GM21528 (cell line): ENCODE results near the gene GALNT4.
A peak's percentile ranks its signal among the peaks of the same experiment; 100 is the strongest.

ENCODE experiments used
- ATAC-seq: cut with Tn5 transposase; IDR thresholded peaks from one replicate; pipeline ENCODE4 v1.9.1; 2021; ENCODE audit warnings: mild to moderate bottlenecking, moderate library complexity; ENCODE audit not compliant: unreplicated experiment, low FRiP score

The GALNT4 gene

DNA sequence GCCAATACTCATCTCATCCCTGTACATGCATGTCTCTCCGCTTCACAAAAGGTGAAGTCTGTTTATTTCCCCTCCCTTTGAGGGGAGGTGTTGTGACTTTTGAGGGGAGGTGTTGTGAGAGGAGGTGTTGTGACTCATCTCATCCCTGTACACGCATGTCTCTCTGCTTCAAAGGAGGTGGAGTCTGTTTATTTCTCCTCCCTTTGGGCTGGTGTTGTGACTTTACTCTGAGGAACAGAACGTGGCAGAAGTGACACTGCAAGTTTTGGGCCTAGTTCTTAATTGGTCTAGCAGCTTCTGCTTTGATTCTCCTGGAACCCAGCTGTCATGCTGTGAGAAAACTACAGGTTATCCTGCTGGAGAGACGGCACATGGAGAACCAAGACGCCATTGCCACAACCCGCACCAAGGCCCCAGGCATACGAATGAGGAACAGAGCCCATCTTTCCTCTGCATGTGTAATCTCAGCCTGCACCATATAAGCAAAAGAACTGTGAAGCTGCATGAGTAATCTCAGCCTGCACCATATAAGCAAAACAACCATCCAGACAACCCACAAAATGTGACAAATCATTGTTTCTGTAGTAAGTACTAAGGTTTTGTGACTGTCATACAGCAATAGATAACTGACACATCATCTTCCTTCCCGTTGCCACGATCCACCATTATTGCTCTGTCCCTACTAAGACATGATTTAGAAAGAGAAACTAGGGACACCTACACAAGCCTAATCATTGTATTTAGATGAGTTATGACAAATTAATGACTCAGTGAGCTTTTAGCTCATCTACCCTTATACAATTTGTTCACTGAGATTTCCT is 30.0 kb downstream of the GALNT4 start:
- peak; percentile 60 for ATAC-seq

DNA sequence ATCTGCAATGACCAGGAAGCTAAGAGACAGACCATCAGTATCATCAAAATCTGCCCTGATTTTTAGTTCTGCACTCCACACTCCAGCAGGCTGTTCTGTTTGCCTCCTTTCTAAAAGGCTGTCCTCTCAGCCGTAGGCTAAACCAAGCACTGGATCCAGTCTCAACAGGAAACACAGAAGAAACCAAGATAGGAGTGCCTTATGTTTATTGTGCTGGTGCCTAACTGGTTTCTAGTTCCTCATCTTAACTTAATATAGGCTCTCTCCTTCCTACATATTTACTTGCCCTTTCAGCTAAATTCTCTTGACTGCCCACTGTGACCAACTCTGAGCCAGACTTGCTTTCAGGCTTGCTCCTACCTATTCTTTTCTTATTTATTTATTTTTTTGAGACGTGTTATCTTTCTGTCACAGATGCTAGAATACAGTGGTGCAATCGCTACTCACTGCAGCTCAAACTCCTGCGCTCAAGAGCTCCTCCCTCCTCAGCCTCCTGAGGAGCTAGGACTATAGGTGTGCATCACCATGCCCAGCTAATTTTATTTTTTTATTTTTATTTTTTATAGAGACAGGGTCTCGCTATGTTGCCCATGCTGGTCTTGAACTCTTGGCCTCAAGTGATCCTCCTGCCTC is 30.8 kb downstream of the GALNT4 start:
- no peak for ATAC-seq

DNA sequence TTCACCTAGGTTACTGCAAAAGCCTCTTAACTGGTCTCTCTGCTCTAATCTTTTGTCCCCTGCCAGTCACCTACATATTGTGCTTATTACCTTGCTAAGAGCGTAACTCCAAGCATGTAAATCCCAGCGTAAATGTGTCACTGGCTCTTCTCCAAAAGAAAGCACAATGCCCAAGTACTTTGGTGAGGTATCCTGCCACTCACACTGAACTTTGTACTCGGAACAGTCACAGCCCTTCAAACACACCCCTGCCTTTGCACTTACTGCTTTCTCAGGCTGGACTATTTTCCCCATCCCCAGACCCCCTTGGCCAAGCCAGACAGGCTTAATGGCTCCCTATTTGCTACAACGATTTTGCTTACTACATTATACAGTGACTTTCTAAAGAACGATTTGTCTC is 31.7 kb downstream of the GALNT4 start:
- ATAC-seq, result no peak

DNA sequence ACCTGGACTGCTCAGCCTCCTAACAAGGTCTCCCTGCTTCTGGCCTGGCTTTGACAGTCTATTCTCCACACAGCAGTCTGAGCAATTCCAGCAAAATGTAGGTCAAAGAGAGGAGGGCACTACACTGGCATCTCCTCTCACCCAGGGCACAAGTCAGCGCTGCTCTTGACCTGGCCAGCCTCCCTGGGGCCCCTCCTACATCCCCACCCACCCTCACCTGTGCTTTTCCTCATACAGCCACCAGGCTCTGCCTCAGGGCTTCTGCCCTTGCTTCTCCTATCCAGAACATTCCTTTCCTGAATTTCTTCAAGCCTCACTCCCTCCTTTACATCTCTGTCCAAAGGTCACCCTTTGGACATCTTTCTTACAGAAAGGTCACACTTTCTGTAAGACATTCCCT is 33.7 kb downstream of the GALNT4 start:
- no peak for ATAC-seq

DNA sequence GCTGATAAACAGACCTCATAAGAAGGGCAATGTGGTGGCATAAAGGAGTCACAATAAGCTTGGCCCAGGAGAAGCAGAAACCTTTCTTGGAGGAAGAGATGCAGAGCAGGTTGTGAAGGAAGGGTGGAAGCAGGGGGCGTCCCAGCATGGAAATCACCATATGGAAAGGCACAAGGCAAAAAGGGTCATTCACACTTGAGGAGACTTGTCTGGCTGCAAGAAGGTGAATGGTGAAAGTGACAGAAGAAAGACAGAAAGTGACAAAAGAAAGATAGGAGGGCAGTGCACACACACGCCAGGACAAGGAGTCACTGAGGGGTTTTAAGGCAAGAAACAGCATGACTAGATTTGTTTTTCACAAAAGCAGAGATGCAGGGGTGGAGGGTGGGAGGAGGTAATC is 38.3 kb downstream of the GALNT4 start:
- no peak for ATAC-seq

DNA sequence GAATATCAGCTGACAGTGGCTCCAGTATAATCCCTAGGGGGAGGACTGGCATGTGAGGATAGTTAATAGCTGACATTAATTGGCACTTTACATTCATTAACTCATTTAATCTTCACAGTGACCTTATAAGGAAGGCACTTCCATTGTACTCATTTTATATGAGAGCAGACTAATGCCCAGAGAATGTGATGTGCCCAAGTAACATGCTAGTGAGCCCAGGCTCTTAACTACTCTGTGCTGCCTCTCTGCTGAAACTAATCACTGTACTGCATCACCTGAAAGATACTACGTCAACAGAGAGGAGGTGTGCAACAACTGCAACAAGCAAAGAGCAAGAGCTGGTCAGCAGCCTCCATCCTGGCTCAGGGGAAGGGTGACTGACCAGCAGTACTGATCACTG is 40.1 kb downstream of the GALNT4 start:
- no peak for ATAC-seq

DNA sequence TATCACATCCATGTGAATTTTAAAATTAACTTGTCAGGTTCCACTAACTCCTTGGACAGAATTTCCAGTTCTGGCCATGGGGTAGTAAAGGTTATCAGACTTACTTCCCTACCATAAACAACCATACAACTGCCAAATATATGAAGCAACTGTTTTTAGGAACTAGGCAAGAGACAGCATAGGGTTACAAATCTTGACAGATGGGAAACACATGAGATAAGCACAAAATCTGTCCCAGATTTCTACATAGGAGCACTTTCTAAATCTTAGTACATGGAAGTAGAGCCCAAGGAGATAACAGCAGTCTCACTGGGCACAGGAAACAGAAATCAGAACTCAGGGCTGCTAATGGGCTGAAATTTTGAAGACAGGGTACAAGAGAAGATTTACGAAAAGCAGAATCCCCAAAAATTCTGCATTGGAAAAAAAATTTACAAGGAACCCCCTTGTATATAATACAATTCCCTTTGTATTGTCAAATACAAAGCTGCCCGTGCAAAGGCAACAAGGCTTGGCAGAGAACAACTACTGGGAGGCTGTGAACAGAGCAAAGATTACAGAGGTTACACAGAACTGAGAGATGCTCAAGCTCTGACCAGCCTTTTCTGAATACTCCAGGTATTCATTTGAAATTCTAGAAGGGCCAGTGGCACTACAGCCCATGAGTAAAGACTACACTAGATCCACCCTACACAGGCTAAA is 43.2 kb downstream of the GALNT4 start:
- ATAC-seq, result no peak

DNA sequence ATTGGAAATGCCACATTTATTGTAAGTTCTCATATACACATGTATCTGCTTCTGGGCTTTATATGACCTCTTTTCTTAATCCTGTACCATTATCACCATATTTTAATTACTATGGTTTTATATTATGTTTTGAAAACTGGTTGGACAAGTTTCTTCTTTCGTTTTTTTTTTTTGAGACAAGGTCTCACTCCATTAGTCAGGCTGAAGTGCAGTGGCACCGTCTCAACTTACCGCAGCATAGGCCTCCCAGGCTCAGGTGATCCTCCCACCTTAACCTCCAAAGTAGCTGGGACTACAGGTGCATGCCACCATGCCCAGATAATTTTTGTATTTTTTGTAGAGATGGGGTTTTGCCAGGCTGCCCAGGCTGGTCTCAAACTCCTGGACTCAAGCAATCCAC is 44.6 kb downstream of the GALNT4 start:
- no peak for ATAC-seq

DNA sequence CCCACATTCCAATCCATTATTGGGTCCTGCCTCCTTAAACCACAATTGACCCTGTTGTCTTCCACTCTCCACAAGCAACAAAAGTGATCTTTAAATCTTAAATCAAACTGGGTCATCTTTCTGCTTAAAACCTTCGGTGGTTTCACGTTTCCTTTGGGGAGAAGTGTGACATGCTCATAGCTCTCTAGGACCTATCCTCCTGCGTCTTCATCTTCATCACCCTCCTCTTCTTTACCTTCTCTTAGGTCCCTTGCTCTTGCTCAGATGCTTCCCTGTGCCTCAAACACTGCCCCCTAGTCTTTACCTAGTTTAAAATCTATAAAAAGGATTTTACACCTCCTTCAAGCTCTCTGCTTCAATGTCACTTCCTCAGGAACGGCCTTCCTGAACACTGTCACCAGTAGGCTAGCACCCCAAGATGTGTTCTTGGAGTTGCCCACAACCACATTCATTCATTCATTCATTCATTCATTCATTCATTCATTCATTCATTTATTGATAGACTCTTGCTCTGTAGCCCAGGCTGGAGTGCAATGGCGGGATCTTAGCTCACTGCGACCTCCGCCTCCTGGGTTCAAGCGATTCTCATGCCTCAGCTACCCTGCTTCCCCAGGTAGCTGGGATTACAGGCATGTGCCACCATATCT is 46.8 kb downstream of the GALNT4 start:
- no peak for ATAC-seq

DNA sequence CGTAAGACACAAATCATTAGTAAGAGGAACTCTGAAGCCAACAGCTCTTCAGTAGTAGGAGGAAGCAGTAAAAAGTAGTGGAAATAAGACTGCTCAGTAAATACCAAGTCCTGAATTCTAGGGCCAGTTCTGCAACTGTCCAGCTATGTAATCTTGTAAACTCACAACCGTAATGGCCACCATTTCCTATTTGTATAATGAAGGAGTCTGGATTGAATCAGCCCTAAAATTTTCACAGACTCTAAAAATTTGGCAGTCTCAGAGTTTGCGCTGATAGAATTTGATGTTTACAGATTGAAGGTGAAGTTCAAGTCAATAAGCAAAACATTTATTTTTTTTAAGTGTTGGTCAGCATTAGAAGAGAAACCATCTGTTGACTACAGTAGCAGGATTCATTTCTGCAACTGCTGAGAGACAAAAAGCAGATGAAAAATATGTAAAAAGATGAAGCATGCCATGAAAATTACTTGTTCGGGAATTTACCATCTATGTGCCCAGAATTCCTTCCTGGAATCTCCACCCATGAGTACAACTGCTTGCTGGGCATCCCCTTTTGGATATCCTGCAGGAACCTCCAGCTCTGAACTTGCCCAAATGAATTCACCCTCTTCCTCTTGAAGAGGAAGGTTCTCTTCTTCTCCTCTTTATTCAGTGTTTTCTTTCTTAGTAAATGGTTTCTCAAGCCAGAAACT is 47.5 kb downstream of the GALNT4 start:
- no peak for ATAC-seq

DNA sequence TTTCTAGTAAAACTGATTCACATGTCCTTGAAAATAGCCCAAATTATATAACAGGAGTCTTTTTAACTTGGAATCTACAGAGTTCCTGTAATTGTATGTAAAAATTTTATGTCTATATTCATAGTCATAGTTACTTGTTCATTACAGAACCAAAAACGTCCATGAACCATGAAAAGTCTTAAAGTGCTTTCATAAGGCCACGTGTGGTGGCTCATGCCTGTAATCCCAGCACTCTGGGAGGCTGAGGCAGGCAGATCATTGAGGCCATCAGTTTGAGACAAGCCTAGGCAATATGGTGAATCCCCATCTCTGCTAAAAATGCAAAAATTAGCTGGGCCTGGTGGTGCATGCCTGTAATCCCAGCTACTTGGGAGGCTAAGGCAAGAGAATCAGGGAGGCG is 48.4 kb downstream of the GALNT4 start:
- no peak for ATAC-seq

DNA sequence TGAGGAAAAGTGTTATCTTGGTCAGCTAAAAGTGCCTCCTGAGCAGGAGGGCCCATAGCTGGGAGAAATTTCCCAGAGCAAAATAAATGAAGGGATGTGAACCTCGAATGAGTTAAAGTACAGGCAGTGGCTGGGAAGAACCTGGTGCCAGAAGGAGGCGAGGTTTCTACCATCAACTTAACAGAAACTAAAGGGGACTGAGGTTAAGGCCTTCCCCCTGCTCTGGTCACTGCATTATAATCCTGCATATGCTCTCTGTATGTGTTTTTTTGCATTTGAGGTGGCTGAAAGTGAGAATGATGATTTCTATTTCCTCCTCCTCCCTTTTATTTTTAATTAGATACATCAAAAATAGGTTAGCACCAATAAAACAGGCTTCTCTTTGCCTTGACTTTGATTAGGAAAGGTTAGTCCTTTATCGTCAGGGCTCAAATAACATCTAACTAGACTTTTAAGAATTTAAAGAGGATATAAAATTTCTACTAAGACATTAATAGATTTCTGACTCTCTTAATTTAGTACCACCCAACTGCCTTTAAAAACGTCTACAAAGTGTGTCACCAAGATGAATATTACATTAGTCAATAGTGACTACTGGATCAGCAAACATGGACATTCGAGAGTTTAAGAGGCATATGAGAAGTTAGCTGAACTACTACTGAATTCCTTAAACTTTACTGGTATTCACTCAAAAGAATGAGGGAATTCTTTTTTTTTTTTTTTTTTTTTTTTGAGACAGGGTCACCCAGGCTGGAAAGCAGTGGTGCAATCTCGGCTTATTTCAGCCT is 49.2 kb downstream of the GALNT4 start:
- no peak for ATAC-seq

DNA sequence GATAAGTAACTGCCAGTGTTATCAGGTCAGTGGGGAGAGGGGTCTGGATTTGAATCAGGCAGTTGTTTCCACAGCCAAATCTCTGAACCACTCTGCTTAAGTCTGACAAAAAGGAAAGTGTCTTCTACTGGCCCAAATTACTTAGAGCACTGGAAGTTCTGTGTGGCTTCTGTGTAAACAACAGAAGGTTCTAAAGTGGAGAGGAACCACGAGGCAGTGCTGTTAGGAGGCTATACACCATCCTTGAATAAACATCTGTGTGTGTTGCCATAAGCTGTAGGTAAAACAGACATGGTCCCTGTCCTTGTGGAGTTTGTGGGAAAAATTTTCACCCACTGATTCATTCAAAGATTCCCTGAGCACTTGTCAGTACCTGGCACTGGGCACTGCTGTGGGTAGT is 50.0 kb downstream of the GALNT4 start:
- no peak for ATAC-seq
